Forelimb muscle (tissue), 1 donor: ENCODE results near the gene TTC28. TPM values are rescaled to one million over a fixed set of nuclear protein-coding genes. Genes with fewer than 3 reads are reported as not detected.
A peak's percentile ranks its signal among the peaks of the same experiment; 100 is the strongest.
"Not testable (repeated sequence)": the region's sequence is repeated elsewhere in the genome, so short reads cannot be mapped to it uniquely, and the experiment has no call there.

ENCODE experiments used
- DNase-seq: peaks from one replicate; pipeline ENCODE4 v3.0.0-alpha.2; 2013; ENCODE audit warnings: low read depth
- polyA plus RNA-seq: library from polyadenylated mRNA; unstranded; fragments of 120-200 nt; gene quantifications from one replicate; pipeline ENCODE4 v1.2.1, GENCODE V29; 2013; ENCODE audit not compliant: insufficient read length

Gene TTC28
- polyA plus RNA-seq, 1 donor = 24.9 TPM

DNA sequence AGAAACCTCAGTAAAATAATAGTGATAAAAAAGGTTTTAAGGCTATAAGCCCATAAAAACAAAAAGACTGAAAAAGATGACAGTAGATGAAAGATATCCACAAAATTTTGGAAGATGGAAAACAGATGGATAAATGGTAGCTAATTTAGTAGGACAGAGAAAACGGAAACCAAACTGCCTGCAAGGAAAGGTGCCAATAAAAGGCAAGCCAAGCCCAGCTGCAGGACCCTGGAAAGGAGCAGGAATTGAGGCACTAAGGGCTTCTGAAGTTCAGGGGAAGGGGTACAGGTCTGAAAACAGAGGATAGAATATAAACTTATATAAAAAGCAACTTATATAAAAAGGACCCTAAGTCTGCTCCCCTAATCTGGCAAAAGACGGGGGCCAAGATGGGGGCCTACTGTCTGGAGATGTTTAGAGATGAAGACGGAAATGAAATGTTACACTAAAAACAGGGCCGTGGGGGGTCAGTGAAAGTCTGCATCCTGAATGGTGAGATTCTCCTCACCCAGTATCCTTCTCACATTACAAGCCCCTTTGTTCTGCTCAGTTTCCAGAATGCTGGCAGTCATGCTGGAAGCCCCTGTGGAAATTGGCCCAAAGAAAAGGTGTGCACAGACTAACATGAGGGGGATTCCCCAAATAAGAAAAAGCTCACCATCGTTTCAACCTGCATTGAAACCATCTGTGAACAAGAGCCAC is 491.3 kb downstream of the TTC28 start:
- DNase-seq = peak; percentile 39

DNA sequence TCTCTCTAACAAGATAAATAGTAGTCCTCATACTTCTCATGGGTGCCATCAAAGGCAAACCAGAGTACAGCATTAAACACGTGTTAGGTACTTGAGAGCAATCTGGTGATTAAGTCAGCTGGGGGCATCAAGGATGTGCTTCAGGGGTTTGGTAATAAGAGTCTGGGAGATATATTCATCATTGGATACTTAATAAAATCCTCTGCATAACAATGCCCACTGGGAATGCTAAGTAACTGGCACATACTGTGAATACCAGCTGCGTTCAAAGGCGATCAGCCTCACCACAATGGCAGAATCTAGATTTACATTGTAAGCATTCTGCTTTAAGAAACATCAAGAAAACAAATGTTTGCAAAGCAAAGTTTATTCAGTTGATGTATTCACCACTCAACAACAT is 492.0 kb downstream of the TTC28 start:
- DNase-seq = no peak

DNA sequence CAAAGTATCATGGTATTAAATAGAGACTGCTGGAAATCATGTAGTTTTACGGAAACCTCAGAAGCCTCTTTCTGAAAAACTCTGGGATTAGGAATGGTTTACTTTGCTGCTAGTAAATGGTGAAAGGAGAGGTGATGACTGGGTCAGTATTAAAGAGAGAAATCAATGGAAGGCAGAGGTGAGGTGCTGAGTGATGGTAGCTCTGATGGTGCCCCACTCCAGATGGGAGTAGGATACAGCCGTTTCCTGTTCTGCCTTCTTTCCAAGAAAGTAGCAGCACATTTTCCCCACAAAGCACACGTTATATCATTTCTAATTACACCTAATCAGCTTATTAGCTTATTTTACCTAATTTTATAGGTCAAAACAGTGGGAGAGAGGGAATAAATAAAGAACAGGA is 493.0 kb downstream of the TTC28 start:
- DNase-seq = no peak

DNA sequence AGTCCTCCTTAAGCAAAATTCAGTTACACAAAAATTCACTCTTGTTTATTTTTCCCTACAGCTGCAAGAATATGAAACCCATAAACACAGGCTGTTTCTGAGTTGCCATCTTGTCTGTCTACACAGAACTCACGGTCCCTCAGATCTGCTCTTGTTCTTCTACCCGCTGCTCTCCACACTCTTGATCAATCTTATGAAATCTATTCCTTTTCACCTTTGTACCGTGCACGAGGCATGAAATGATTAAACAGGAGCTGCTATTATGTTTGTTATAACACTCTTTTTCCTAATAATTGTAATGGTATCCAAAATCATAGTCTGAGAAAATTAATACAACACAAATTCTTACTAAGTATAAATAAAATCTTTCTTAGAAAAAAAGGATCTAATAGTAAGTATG is 494.5 kb downstream of the TTC28 start:
- DNase-seq = no peak

DNA sequence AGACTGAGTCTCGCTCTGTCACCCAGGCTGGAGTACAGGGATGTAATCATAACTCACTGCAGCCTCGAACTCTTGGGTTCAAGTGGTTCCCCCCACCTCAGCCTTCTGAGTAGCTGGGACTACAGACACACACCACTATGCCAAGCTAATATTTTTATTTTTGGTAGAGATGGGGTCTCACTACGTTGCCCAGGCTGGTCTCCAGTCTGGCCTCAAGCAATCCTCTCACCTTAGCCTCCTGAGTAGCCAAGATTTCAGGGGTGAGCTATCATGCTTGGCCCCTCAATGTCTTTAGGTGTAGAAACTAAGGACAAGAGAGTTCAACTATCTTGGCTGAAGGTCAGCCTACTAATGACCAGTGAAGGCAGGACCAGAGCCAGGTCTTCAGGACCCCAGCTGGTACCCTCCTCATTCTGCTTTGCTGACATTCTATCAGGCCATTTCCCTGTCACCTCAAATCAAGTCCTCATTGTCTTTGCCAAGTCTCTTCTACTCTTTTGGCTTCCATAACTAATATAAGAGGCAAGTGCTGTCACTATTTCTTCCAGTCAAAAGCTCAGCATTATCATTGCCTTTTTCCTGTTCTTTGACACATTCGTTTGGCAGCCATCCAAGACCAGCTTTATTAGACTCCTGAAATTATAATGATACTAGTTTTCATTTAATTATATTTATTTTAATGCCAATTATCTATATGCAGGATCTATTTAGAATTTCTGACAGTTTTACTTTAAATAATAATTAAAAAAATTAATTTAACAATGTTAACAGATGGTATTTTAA is 496.4 kb downstream of the TTC28 start:
- DNase-seq = no peak

DNA sequence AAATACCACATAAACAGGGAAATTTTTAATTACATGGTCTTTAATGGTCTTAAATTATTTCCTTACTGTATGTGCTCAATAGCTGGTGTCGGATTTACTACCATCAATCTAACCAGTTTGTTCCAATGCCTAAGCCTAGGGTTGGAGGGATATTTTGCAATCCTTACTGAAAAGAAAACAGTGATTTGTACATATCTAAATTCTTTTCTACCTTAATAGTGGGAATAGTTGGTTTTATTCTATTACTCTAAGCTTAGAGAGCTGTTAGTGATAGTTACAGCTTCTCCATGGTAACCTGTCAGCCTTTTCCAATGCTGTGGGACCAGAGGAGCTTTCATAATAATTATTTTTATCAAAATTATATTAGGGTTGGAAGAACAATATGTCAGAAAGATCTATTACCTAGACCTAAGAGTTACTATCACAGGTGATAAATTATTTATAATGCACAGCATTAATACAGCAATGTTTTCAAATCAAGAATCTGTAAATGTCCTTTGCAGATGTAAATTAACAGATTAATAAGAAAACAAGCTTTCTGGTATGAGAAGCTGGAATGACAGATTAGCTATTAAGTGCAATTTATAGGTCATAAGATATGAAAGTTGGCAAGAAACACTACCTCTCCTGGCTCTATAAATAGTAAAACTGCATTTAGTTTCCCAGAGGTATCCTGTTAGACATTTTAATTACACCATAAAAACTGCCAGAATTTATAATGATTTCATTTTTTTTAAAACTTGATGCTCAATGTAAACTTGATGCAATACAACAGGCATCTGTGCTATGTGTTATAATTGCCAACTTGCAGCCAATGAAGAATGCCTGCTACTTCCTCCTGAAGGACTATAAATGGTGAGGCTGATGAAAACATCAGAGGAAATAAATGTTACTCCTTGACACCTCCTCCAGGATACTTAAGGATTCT is 498.6 kb downstream of the TTC28 start:
- DNase-seq = no peak

DNA sequence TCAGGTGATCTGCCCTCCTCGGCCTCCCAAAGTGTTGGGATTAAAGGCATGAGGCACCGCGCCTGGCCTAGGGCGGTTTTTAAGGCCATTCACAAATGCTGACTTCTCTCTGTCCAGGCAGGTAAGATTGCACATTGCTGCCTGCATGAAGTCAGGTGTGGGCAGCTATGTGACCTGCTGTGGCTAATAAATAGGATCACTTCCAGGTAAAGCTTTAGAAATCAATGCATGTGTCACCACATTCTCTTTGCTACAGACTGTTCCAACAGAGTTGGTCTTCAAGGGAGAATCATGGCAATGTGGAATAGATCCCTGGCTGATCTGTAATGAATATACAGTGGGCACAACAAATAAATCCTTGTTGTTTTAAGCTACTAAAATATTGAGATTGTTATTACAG is 500.2 kb downstream of the TTC28 start:
- DNase-seq = no peak

DNA sequence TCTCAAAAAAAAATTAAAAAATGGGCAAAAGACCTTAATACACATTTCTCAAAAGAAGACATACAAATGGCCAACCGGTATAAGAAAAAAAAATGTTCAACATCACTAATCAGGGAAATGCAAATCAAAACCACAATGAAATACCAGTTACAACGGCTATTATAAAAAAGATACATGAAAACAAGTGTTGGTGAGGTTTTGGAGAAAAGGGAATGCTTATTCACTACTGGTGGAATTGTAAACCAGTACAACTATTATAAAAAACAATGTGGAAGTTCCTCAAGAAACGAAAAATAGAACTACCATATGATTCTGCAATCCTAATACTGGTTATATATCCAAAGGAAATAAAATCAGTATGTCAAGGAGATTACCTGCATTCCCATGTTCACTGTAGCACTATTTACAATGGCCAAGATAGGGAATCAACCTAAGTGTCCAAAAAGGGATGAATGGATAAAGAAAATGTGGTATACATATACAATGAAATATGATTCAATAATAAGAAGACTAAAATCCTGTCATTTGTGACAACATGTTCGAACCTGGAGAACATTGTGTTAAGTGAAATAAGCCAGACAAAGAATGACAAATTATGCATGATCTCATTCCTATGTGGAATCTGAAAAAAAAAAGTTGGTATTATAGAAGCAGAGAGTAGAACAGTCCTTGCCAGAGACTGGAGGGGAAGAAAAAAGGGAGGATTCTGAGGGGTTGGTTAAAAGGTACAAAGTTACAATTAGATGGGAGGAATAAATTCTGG is 503.7 kb downstream of the TTC28 start:
- DNase-seq = no peak

DNA sequence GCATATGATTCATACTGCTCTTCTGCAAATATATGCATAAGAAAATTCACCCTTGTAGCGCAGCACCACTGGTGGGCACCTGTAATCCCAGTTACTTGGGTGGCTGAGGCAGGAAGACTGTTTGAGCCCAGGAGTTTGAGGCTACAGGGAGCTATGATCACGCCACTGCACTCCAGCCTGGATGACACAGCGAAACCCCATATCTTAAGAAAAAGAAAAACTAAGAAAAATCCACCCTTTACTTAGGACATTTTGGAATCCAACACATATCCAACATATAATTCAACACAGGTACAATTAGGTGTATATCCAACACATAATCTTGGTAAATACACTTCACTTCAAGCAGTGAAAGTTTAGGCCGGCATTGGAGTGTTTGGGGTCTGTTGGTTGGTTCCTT is 505.1 kb downstream of the TTC28 start:
- no peak for DNase-seq

DNA sequence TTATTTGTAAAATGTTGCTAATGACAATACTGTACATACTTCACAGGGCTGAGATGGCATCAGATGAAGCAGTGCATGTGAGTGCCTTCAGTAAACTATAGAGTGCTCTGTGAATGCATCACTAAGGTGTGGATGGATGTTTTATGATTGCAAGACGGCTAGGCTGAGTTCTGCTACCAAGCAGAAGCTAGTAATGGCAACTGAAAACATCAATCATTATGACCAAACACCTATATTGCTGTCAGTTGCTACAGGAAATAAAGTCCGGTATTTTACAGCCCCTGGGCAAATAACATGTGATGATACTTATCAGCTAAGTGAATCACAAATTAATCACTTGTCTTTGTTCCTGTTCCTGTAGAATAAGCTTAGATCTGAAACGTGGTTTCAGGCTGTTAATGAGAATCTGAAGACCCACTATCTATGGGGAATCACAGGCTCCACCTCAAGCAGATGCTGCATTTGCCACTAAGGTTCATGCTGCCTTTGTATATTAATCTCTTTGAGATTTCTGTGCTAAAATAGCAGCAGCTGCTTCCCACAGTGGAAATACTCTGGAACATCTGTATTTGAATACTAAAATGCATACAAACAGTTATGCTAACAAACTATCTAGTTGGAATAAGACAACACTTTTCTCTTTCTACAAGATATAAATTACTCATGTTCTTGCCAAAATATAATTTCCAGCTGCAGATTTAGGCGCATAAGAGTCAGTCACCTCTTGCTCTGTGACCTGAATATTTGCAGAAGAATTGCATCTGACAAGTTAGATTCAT is 506.6 kb downstream of the TTC28 start:
- DNase-seq = no peak

DNA sequence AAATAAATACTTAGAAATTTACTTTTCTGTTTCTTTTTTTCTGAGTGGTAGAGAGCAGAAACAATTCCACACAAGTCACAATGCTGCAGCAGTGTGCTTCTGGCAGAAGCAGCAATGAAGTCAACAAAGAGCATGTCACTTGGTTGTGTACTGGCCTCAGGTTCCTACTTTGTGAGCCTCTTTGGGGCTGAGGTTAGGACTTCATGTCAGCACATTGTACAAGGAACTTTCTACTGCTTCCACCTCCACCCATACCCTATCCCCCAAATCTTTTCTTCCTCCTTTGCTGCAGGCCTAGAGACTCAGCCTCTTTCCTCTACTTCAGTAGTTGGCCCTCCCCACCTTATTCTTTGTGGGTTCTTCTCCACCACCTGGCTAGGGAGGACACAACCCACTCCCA is 507.9 kb downstream of the TTC28 start:
- DNase-seq = no peak

DNA sequence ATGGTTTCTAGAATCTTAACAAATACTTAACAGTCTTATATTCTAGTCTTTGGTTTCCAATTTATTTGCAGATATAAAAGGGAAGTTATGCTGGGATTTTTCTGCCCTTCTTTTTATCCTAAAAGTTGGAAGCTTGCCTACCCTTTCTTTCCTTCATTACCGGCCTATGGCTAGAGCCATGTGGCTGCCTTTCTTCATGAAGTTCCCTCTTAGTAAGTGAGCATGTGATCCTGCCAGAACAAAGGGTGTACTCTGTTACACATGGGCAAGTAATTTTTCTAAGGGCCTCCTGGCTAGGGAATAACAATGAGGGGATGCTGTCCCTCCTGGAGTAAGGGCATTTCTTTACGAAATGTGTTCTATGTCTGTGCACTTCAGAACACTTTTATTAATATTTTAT is 508.5 kb downstream of the TTC28 start:
- DNase-seq = no peak

DNA sequence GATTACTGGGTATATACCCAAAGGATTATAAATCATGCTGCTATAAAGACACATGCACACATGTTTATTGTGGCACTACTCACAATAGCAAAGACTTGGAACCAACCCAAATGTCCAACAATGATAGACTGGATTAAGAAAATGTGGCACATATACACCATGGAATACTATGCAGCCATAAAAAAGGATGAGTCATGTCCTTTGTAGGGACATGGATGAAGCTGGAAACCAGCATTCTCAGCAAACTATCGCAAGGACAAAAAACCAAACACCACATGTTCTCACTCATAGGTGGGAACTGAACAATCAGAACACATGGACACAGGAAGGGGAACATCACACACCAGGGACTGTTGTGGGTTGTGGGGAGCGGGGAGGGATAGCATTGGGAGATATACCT is 510.3 kb downstream of the TTC28 start:
- DNase-seq = not testable (repeated sequence)

DNA sequence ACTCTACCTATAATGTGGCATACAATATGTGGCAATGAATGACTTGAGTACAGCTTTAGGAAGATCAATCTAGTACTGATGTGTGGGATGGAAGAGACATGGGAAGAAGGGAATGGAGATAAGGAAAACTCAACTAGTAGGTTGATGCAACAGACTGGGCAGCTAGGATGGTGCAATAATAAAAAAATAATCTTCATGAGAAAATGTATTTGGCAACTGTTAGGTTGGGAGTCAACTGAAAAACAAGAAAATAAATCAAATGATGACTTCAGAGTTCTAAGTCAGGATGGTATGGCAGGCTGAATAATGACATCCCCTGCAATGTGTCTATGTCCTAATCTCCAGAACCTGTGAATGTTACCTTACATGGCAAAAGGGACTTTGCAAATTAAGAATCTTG is 523.8 kb downstream of the TTC28 start:
- no peak for DNase-seq

DNA sequence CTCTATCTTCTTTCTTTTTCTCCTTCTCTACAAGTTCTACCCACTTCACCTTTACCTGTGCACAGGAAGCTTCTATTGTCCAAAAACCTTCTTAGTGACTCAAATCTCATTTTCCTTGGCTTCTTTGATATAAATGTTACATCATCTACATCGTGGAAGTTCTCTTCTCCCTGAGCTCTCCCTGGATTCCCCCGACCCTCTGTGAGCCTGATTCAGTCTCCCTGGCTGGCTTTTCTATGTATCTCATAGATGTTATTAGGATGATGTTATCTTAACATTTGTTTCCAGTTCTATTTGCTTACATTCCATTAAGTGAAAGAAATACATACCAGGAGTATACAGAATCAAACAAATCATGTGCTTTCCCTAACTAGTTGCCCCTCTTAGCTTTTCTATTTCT is 524.8 kb downstream of the TTC28 start:
- DNase-seq = no peak

DNA sequence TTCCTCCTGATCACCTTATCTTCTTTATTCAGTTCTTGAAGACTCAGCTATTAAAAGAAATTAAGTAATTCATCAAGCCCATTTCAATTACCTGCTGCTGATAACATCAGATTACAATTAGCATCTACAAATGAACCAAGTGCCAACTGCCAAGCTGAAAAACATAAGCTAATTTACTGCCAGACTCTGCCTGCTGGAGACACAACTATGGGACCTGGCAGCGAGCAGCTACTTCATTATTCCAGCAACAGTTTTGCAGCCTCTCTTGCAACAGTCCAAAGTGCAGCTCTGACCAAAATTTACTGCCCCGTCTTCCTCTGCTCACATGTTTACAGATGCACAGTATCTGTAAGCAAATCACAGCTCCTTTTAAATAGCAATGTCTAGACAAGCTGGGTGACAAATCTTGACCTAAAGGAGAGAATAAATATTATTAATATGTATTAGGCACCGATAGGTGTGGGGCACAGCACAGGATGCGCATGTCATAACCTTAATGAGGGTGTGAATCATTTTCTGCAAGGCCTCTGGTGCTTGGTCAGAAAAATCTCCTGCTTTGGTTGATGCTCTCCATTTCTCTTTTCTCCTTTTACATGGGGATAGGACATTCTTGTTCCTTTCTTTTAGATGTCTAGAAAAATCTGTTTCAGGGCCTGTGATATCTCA is 528.4 kb downstream of the TTC28 start:
- no peak for DNase-seq

DNA sequence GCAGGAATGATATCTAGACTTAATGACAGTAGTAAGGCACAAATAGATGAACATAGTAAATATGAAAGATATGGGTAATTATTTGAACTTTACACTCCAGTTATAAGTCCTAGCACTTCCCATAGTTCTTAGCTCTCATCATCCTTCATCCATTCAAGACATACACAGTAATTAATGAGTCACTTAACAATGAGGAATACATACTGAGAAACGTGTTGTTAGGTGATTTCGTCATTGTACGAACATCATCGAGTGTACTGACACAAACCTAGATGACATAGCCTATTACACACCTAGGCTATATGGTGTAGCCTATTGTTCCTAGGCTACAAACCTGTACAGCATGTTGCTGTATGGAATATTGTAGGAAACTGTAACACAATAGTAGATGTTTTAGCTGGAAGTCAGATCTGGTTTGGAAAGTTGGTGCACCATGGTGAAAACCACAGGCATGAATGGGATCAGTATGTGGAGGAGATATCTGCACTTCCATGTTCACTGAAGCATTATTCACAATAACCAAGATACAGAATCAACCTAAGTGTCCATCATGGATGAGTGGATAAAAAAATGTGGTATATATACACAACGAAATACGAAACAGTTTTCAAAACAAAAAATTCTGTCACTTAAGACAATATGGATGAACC is 530.7 kb downstream of the TTC28 start:
- DNase-seq = no peak

DNA sequence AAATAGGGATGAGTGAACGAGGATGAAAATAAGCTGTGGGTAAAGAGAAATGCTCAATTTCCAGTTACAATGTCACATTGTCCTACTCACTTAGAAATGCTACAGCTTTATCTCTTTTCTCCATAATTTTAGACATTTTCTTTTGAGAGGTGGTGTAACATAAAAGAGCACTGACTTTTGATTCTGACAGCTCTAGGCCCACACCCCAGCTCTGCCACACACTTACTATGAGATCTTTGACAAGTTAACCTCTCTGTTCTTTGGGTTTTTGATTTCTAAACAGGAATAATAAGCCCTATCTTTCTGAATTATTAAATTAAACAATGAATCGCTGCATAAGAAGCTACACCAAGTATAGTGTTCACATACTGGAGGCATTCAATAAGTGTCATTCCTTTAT is 532.2 kb downstream of the TTC28 start:
- DNase-seq = no peak

DNA sequence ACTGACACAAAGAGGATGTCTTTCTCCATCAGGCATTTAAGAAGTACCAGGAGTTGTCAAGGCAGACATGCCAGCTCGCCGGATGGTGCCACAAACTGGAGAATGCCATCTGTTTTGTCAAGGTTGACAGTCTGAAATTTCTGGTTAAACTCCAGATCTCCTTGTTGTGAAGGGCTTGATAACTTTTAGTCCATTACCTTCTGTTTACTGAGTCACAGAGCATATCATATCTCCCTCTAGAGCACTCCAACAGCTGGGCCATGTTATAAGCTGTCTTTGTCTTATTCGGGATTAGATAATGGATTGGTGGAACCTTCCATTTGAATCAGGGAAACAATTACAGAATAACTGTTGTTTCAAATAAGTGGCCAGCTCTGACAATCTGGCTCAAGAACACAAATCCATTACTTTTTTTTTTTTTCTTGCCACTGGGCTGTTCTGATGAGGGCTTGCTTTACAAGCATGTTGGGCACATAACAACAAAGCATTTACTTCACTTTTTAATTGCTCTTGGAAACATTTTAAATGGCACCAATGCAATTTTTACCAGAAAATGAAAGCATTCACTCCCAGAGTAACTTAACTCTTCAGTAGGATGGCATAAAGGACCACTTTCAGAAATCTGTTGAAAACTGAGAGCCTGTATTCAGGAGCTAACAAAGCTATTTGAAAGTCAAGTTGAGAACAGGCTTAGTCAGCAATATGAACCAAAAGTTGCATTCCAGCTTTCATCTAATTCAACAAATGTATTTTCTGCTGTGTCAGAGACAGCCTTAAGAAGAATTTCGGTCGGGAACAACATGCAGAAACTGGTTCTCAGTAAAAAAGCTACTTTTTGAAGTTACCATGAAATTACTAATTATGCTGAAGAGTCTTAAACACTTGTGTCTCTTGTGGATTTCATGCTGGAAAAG is 533.0 kb downstream of the TTC28 start:
- no peak for DNase-seq
